ENCODE results near the gene LDLRAD4. TPM values are rescaled to one million over a fixed set of nuclear protein-coding genes. Genes with fewer than 3 reads are reported as not detected.

The LDLRAD4 gene
- total and polyA plus RNA-seq, 2 experiments from 2014 or later = 0.73 to 1.9 TPM

GRCh38 chr18:13548966-13549879, 330.7 kb downstream of the LDLRAD4 start:
- H4K20me1 ChIP-seq (replicated peaks; ENCODE audit: insufficient read depth) = no peaks in the 10 kb centered on the region
- H3K36me3 ChIP-seq (ENCODE audit: insufficient read depth) = 0 out of 2 replicates have a peak, but pooled peaks cover 3% of the 10 kb centered on the region
- ATAC-seq (no peak), DNase-seq (ENCODE audit: low spot score) (no peak)
- no peak overlapping the region for H2AFZ ChIP-seq
- Mint-ChIP-seq H3K4me3 (no peak overlapping the region), H3K4me1 (no peaks in the 10 kb centered on the region), H3K36me3 (ENCODE audit: low read depth) (peaks cover 7% of the 10 kb centered on the region; the same call in 2 of the 3 replicates), H3K9me3 (peaks cover 11% of the 10 kb centered on the region; the same call in 2 of the 3 replicates), H3K27me3 (ENCODE audit: insufficient read depth, low read depth, poor library complexity) (peaks cover 5% of the 10 kb centered on the region), H3K27ac (no peak overlapping the region)
- H3K79me2 ChIP-seq (replicated peaks; ENCODE audit: insufficient read depth) = no peaks in the 10 kb centered on the region
- H3K27me3 ChIP-seq (ENCODE audit: insufficient read depth) = no peaks in the 10 kb centered on the region
- no peaks in the 10 kb centered on the region for H3K4me1 ChIP-seq (ENCODE audit: insufficient read depth)
- H3K4me3 ChIP-seq = no peak overlapping the region
- no peaks in the 10 kb centered on the region for H3F3A ChIP-seq (replicated peaks; ENCODE audit: low read depth)
- TF ChIP-seq STAT1 (IDR thresholded peaks at IDR 0.05; ENCODE audit: unreplicated experiment) (no peak), ZNF331 (CRISPR knock-in tag; IDR thresholded peaks at IDR 0.05; ENCODE audit: low read depth) (no peak), REST (IDR thresholded peaks at IDR 0.05; ENCODE audit: unreplicated experiment) (no peak), ZNF114 (CRISPR knock-in tag; IDR thresholded peaks at IDR 0.05) (no peak), EZH2phosphoT487 (IDR thresholded peaks at IDR 0.05; ENCODE audit: unreplicated experiment) (no peak), CREB1 (CRISPR knock-in tag; IDR thresholded peaks at IDR 0.05; ENCODE audit: low read depth) (no peak)
- TF ChIP-seq, protein P1, sequence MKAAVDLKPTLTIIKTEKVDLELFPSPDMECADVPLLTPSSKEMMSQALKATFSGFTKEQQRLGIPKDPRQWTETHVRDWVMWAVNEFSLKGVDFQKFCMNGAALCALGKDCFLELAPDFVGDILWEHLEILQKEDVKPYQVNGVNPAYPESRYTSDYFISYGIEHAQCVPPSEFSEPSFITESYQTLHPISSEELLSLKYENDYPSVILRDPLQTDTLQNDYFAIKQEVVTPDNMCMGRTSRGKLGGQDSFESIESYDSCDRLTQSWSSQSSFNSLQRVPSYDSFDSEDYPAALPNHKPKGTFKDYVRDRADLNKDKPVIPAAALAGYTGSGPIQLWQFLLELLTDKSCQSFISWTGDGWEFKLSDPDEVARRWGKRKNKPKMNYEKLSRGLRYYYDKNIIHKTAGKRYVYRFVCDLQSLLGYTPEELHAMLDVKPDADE (IDR thresholded peaks at IDR 0.05) = no peak
- TF ChIP-seq, protein P2, sequence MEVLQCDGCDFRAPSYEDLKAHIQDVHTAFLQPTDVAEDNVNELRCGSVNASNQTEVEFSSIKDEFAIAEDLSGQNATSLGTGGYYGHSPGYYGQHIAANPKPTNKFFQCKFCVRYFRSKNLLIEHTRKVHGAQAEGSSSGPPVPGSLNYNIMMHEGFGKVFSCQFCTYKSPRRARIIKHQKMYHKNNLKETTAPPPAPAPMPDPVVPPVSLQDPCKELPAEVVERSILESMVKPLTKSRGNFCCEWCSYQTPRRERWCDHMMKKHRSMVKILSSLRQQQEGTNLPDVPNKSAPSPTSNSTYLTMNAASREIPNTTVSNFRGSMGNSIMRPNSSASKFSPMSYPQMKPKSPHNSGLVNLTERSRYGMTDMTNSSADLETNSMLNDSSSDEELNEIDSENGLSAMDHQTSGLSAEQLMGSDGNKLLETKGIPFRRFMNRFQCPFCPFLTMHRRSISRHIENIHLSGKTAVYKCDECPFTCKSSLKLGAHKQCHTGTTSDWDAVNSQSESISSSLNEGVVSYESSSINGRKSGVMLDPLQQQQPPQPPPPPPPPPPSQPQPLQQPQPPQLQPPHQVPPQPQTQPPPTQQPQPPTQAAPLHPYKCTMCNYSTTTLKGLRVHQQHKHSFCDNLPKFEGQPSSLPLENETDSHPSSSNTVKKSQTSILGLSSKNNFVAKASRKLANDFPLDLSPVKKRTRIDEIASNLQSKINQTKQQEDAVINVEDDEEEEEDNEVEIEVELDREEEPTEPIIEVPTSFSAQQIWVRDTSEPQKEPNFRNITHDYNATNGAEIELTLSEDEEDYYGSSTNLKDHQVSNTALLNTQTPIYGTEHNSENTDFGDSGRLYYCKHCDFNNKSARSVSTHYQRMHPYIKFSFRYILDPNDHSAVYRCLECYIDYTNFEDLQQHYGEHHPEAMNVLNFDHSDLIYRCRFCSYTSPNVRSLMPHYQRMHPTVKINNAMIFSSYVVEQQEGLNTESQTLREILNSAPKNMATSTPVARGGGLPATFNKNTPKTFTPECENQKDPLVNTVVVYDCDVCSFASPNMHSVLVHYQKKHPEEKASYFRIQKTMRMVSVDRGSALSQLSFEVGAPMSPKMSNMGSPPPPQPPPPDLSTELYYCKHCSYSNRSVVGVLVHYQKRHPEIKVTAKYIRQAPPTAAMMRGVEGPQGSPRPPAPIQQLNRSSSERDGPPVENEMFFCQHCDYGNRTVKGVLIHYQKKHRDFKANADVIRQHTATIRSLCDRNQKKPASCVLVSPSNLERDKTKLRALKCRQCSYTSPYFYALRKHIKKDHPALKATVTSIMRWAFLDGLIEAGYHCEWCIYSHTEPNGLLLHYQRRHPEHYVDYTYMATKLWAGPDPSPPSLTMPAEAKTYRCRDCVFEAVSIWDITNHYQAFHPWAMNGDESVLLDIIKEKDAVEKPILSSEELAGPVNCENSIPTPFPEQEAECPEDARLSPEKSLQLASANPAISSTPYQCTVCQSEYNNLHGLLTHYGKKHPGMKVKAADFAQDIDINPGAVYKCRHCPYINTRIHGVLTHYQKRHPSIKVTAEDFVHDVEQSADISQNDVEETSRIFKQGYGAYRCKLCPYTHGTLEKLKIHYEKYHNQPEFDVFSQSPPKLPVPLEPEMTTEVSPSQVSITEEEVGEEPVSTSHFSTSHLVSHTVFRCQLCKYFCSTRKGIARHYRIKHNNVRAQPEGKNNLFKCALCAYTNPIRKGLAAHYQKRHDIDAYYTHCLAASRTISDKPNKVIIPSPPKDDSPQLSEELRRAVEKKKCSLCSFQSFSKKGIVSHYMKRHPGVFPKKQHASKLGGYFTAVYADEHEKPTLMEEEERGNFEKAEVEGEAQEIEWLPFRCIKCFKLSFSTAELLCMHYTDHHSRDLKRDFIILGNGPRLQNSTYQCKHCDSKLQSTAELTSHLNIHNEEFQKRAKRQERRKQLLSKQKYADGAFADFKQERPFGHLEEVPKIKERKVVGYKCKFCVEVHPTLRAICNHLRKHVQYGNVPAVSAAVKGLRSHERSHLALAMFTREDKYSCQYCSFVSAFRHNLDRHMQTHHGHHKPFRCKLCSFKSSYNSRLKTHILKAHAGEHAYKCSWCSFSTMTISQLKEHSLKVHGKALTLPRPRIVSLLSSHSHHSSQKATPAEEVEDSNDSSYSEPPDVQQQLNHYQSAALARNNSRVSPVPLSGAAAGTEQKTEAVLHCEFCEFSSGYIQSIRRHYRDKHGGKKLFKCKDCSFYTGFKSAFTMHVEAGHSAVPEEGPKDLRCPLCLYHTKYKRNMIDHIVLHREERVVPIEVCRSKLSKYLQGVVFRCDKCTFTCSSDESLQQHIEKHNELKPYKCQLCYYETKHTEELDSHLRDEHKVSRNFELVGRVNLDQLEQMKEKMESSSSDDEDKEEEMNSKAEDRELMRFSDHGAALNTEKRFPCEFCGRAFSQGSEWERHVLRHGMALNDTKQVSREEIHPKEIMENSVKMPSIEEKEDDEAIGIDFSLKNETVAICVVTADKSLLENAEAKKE (CRISPR knock-in tag; IDR thresholded peaks at IDR 0.05) = no peak
- no peak overlapping the region for H3K27ac ChIP-seq (ENCODE audit: low read depth)
- no peak overlapping the region for H3K4me2 ChIP-seq
- no peaks in the 10 kb centered on the region for H3K9me2 ChIP-seq (ENCODE audit: insufficient read depth)

Measured in GM23338 (cell line).